Activated naive CD4-positive, alpha-beta T cell treated with anti-CD3 and anti-CD28 coated beads for 36 hours (primary cell): ENCODE results near the gene ART3. TPM values are rescaled to one million over a fixed set of nuclear protein-coding genes. Genes with fewer than 3 reads are reported as not detected.
"Not testable (repeated sequence)": the region's sequence is repeated elsewhere in the genome, so short reads cannot be mapped to it uniquely, and the experiment has no call there.

Experiments
- CTCF ChIA-PET: fragments of 350-600 bp; sonication (Branson Sonifier 250); formaldehyde crosslinking; loops from one replicate; lab custom pipeline; 2021; ENCODE audit warnings: antibody characterized with exemption; lab: Charles Lee
- DNase-seq: peaks from one replicate; pipeline ENCODE4 v3.0.0-alpha.2; 2020
- H3K27ac Mint-ChIP-seq: one replicate; pipeline ENCODE4 v1.8.0; 2021; ENCODE audit warnings: mild to moderate bottlenecking, mixed read lengths
- H3K27me3 Mint-ChIP-seq: one replicate; pipeline ENCODE4 v1.8.0; 2021; ENCODE audit warnings: low read depth, mixed read lengths
- H3K36me3 Mint-ChIP-seq: one replicate; pipeline ENCODE4 v1.8.0; 2021; ENCODE audit warnings: low read depth, mixed read lengths
- H3K4me1 Mint-ChIP-seq: one replicate; pipeline ENCODE4 v1.8.0; 2021; ENCODE audit warnings: low read depth, mixed read lengths
- H3K4me3 Mint-ChIP-seq: one replicate; pipeline ENCODE4 v1.8.0; 2021; ENCODE audit warnings: mild to moderate bottlenecking, moderate library complexity, mixed read lengths
- H3K9me3 Mint-ChIP-seq: one replicate; pipeline ENCODE4 v1.8.0; 2021; ENCODE audit warnings: mixed read lengths
- intact Hi-C: fragments of 100-400 bp; cut with micrococcal nuclease; formaldehyde crosslinking; loops from one replicate; pipeline ENCODE4 v1.15.1; 2023
- total RNA-seq, 2 experiments: library from RNA; stranded (reverse); gene quantifications; one replicate each; pipeline ENCODE4 v1.2.3, GENCODE V29; 2021

The ART3 gene
- total RNA-seq = not detected

DNA sequence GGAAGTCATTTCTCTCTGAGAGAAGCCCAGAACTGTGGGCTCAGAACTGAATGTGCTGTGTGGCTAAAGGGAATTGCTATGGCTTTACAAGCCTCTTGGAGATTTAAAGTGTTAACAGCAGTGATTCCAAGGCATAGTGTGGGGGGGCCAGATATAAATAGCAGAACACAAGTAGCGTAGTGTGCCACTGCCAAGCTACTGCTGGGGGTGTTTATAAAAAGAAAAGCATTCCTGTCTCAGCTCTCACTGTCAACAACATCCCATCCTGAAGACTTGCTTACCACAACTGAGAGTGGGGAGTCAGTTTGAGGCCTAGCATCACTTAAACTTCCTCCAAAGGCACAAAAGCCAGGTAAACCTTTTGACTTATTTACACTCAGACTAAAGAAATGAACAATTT lies at the start of gene ART3:
Gene ART3, plus strand, starts transcription at position 242 of the 400 bp plus-strand sequence. CDS start 1,181 bp downstream, outside the sequence.
- Mint-ChIP-seq H3K4me1 (no peaks in the 10 kb centered on the region), H3K36me3 (no peaks in the 10 kb centered on the region), H3K27me3 (no peaks in the 10 kb centered on the region), H3K27ac (no peak within 1 kb of the TSS), H3K4me3 (no peak within 1 kb of the TSS), H3K9me3 (no peaks in the 10 kb centered on the region)
- DNase-seq = no peak
- CTCF ChIA-PET = interaction anchor here (0.9 kb wide), 1 partner anchor 32 kb away, joined by 3 read pairs; no protein-coding TSS in a partner anchor
- intact Hi-C loops = no loop called here

GRCh38 chr4:76028350-76028765 lies 46.2 kb upstream of the ART3 start:
- Mint-ChIP-seq H3K4me1 (peaks cover 31% of the 10 kb centered on the region), H3K9me3 (no peaks in the 10 kb centered on the region), H3K4me3 (peak overlapping the region; percentile 4), H3K36me3 (no peaks in the 10 kb centered on the region), H3K27me3 (peaks cover 5% of the 10 kb centered on the region), H3K27ac (no peak overlapping the region)
- CTCF ChIA-PET = no interaction called here
- DNase-seq = no peak
- intact Hi-C loops = loop anchor here (1.0 kb wide), 1 partner anchor 14 kb away; no protein-coding TSS in a partner anchor

GRCh38 chr4:76029300-76029699 lies 45.2 kb upstream of the ART3 start:
- DNase-seq = no peak
- intact Hi-C loops = no loop called here
- Mint-ChIP-seq H3K4me3 (no peak overlapping the region), H3K27ac (no peak overlapping the region), H3K36me3 (no peaks in the 10 kb centered on the region), H3K9me3 (no peaks in the 10 kb centered on the region), H3K27me3 (peaks cover 5% of the 10 kb centered on the region), H3K4me1 (peaks cover 21% of the 10 kb centered on the region)
- CTCF ChIA-PET = no interaction called here

- intact Hi-C loops = no loop called here
Measured at GRCh38 chr4:76035141-76035540, 39.4 kb upstream of the ART3 start.

DNA sequence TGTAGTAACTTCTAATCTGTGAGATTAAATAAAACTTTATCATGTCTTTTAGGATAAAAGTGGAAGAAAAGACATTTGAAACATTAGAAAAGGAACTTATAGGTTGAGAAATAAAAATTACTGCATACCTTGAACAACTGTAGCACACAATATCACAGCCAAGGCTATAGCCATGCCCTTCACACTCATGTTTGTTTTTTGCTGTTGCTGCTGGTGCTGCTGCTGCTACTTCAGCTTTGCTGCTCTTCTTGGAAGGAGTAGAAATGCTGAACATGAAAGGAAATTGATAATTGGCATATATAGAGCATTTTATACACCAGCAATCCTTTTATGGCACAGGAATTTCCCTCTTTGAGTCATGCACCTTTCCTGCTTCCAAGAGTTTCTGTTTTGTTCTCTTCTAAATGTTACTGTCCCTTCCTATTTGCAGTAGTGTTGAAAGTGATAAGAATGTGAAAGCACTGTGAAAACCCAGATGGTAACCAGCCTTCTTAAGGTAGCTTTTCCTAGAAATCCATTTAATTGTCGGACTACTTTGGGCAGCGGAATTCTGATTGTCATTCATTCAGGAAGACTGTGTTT lies 38.6 kb upstream of the ART3 start, which contains the start of gene CXCL11:
Gene CXCL11, minus strand, starts transcription at position 272 of the 582 bp plus-strand sequence. Its CDS starts 83 bp downstream, at position 189.
- CTCF ChIA-PET = interaction anchor here (0.9 to 1.9 kb wide), 4 partner anchors 10 to 36 kb away, joined by 3 to 4 read pairs (median 4); no protein-coding TSS in a partner anchor
- Mint-ChIP-seq H3K4me1 (no peaks in the 10 kb centered on the region), H3K27ac (no peak within 1 kb of the TSS), H3K27me3 (peaks cover 7% of the 10 kb centered on the region), H3K9me3 (no peaks in the 10 kb centered on the region), H3K4me3 (no peak within 1 kb of the TSS), H3K36me3 (no peaks in the 10 kb centered on the region)
- no peak for DNase-seq
- intact Hi-C loops = no loop called here

More at GRCh38 chr4:76035141-76035540, 39.4 kb upstream of the ART3 start:
- Mint-ChIP-seq H3K27ac (no peak overlapping the region), H3K36me3 (no peaks in the 10 kb centered on the region), H3K4me1 (no peaks in the 10 kb centered on the region), H3K9me3 (no peaks in the 10 kb centered on the region), H3K4me3 (no peak overlapping the region), H3K27me3 (peaks cover 3% of the 10 kb centered on the region)
- no peak for DNase-seq
- CTCF ChIA-PET = interaction anchor here (1.3 to 1.5 kb wide), 2 partner anchors 16 to 36 kb away, joined by 3 to 4 read pairs; no protein-coding TSS in a partner anchor

DNA sequence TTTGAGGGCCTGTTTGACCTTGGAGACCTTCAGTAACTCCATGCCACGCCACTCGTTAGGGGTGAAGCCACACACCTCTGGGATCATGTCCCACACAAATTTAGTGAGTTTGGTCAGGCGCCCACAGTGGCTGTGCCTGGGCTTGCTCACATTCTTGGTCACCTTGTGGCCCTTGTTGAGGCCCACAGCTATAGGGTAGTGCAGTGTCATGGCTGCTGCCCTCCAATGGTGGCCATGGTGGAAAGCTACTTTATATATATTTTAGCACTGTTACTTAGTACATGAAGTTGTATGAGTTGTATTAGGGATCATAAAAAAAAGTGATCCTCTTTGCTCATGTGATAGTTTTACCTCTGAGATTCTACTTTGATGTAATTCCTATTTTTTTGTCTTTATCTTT lies 37.7 kb upstream of the ART3 start:
- Mint-ChIP-seq H3K36me3 (no peaks in the 10 kb centered on the region), H3K4me1 (peaks cover 4% of the 10 kb centered on the region), H3K4me3 (no peak overlapping the region), H3K27ac (no peak overlapping the region), H3K9me3 (no peaks in the 10 kb centered on the region), H3K27me3 (peaks cover 4% of the 10 kb centered on the region)
- no peak for DNase-seq
- intact Hi-C loops = no loop called here
- CTCF ChIA-PET = interaction anchor here (0.7 to 1.9 kb wide), 4 partner anchors 10 to 455 kb away, joined by 3 to 4 read pairs (median 4); no protein-coding TSS in a partner anchor

DNA sequence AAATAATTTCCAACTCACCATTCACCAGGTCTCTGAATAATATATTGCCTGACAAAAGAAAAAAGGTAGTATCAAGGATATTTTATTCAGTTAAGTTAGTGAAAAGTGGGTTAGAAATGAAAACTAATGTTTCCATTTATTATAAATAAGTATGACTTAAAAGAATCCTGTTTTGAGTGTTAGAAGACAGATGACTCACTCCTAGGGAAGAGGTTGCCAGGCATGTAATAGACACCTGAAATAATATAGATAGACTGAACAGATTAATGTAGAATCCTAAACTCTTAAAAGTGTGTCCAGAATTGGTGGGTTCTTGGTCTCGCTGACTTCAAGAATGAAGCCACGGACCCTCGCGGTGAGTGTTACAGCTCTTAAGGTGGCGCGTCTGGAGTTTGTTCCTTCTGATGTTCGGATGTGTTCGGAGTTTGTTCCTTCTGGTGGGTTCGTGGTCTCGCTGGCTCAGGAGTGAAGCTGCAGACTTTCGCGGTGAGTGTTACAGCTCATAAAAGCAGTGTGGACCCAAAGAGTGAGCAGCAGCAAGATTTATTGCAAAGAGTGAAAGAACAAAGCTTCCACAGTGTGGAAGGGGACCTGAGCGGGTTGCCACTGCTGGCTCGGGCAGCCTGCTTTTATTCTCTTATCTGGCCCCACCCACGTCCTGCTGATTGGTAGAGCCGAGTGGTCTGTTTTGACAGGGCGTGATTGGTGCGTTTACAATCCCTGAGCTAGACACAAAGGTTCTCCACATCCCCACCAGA lies 32.1 kb upstream of the ART3 start:
- intact Hi-C loops = loop anchor here (1.0 kb wide), 4 partner anchors 14 to 30 kb away; partner anchors contain the start of gene CXCL10
- H3K27ac Mint-ChIP-seq = not testable (repeated sequence)
- CTCF ChIA-PET = interaction anchor here (1.1 kb wide), 1 partner anchor 48 kb away, joined by 4 read pairs; no protein-coding TSS in a partner anchor

DNA sequence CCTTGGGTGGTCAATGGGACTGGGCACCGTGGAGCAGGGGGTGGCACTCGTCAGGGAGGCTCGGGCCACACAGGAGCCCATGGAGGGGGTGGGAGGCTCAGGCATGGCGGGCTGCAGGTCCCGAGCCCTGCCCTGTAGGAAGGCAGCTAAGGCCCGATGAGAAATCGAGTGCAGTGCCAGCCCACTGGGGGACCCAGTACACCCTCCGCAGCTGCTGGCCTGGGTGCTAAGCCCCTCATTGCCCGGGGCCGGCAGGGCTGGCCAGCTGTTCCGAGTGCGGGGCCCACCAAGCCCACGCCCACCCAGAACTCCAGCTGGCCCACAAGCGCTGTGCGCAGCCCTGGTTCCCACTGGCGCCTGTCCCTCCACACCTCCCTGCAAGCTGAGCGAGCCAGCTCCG lies 31.2 kb upstream of the ART3 start:
- H3K9me3 Mint-ChIP-seq, CTCF ChIA-PET, H3K4me3 Mint-ChIP-seq, H3K36me3 Mint-ChIP-seq, intact Hi-C loops, DNase-seq, H3K27ac Mint-ChIP-seq, H3K27me3 Mint-ChIP-seq: not testable (repeated sequence)
- H3K4me1 Mint-ChIP-seq = peaks cover 13% of the 10 kb centered on the region

More for the DNA sequence above, 32.1 kb upstream of the ART3 start:
- peaks cover 13% of the 10 kb centered on the region for H3K4me1 Mint-ChIP-seq
- not testable (repeated sequence) for H3K9me3 Mint-ChIP-seq, H3K27me3 Mint-ChIP-seq, H3K4me3 Mint-ChIP-seq, DNase-seq, H3K36me3 Mint-ChIP-seq

DNA sequence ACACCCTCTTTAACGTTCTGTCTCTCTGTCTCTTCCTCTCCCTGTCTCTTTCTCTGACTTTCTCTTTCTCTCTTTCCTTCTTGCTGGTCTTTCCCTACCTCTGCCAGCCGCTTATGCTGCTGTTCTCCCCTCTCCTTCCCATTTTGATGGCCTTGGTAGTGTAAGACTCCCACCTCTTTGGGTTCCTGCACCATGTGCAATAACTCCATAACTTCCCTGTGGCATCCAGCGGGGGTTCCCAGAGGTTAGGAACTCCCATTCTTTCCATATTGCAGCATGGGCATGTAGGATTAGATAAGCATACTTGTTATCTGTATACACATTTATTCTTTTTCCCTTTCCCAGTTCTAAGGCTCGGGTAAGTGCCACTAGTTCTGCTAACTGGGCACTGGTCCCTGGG lies 29.8 kb upstream of the ART3 start:
- H3K4me3 Mint-ChIP-seq, H3K27ac Mint-ChIP-seq, DNase-seq, H3K36me3 Mint-ChIP-seq, H3K9me3 Mint-ChIP-seq, intact Hi-C loops, CTCF ChIA-PET: not testable (repeated sequence)
- H3K27me3 Mint-ChIP-seq = peaks cover 16% of the 10 kb centered on the region
- H3K4me1 Mint-ChIP-seq = peaks cover 13% of the 10 kb centered on the region

- not testable (repeated sequence) for DNase-seq, H3K4me3 Mint-ChIP-seq, H3K9me3 Mint-ChIP-seq, H3K36me3 Mint-ChIP-seq, H3K4me1 Mint-ChIP-seq, H3K27ac Mint-ChIP-seq
- CTCF ChIA-PET = interaction anchor here (1.2 kb wide), 2 partner anchors 25 to 54 kb away, joined by 3 read pairs; no protein-coding TSS in a partner anchor
- intact Hi-C loops = loop anchor here (10.0 kb wide), 1 partner anchor 375 kb away; the partner anchor contains the start of gene G3BP2
- peaks cover 24% of the 10 kb centered on the region for H3K27me3 Mint-ChIP-seq
Measured at GRCh38 chr4:76049860-76050416, 24.6 kb upstream of the ART3 start.

- H3K27ac Mint-ChIP-seq, H3K9me3 Mint-ChIP-seq, DNase-seq, H3K4me1 Mint-ChIP-seq, H3K36me3 Mint-ChIP-seq, H3K4me3 Mint-ChIP-seq: not testable (repeated sequence)
- intact Hi-C loops = loop anchor here (10.0 kb wide), 1 partner anchor 376 kb away; the partner anchor contains the start of gene G3BP2
- H3K27me3 Mint-ChIP-seq = peaks cover 30% of the 10 kb centered on the region
- CTCF ChIA-PET = interaction anchor here (1.2 kb wide), 2 partner anchors 26 to 55 kb away, joined by 3 read pairs; no protein-coding TSS in a partner anchor
Measured at GRCh38 chr4:76050560-76051050, 23.9 kb upstream of the ART3 start.

- no peak overlapping the region for H3K27ac Mint-ChIP-seq
- H3K4me1 Mint-ChIP-seq = peaks cover 29% of the 10 kb centered on the region
- H3K9me3 Mint-ChIP-seq = no peaks in the 10 kb centered on the region
- intact Hi-C loops = loop anchor here (10.0 kb wide), 1 partner anchor 379 kb away; the partner anchor contains the start of gene G3BP2
- no peaks in the 10 kb centered on the region for H3K36me3 Mint-ChIP-seq
- DNase-seq = no peak
- H3K4me3 Mint-ChIP-seq = no peak overlapping the region
- CTCF ChIA-PET = interaction anchor here (0.7 to 2.2 kb wide), 5 partner anchors 14 to 158 kb away, joined by 3 to 25 read pairs (median 3); no protein-coding TSS in a partner anchor
- H3K27me3 Mint-ChIP-seq = peaks cover 32% of the 10 kb centered on the region
Measured at GRCh38 chr4:76053730-76054129, 20.8 kb upstream of the ART3 start.
